Activated T-helper 2 cell treated with anti-CD3 and anti-CD28 coated beads, Interferon-gamma antibody, Interleukin-2, Interleukin-4, amounts not matched to agents 10 μg/mL and 5 μg/mL and 100 μg/mL, durations not matched to agents 14 hours and 24 hours and 36 hours (primary cell): ENCODE results near the gene RDH14. TPM values are rescaled to one million over a fixed set of nuclear protein-coding genes. Genes with fewer than 3 reads are reported as not detected.

Source experiments
- DNase-seq: peaks from one replicate; pipeline ENCODE4 v3.0.0; 2021; ENCODE audit warnings: low spot score
- H3K27ac Mint-ChIP-seq: one replicate; pipeline ENCODE4 v1.8.0; 2021; ENCODE audit warnings: mixed read lengths
- H3K27me3 Mint-ChIP-seq: one replicate; pipeline ENCODE4 v1.8.0; 2021; ENCODE audit warnings: low read depth, mixed read lengths
- H3K36me3 Mint-ChIP-seq: one replicate; pipeline ENCODE4 v1.8.0; 2021; ENCODE audit warnings: low read depth, mixed read lengths
- H3K4me1 Mint-ChIP-seq: one replicate; pipeline ENCODE4 v1.8.0; 2021; ENCODE audit warnings: low read depth, mixed read lengths
- H3K4me3 Mint-ChIP-seq: one replicate; pipeline ENCODE4 v1.8.0; 2021; ENCODE audit warnings: low read depth, mild to moderate bottlenecking, moderate library complexity, mixed read lengths
- H3K9me3 Mint-ChIP-seq: one replicate; pipeline ENCODE4 v1.8.0; 2021; ENCODE audit warnings: mixed read lengths
- intact Hi-C: fragments of 100-400 bp; cut with micrococcal nuclease; formaldehyde crosslinking; loops from one replicate; pipeline ENCODE4 v1.15.1; 2023
- total RNA-seq: library from RNA; stranded (reverse); gene quantifications from 2 replicates; pipeline ENCODE4 v1.2.3, GENCODE V29; 2022

RDH14 gene
- total RNA-seq, 1 donor from 2014 or later = 12.4 TPM

DNA sequence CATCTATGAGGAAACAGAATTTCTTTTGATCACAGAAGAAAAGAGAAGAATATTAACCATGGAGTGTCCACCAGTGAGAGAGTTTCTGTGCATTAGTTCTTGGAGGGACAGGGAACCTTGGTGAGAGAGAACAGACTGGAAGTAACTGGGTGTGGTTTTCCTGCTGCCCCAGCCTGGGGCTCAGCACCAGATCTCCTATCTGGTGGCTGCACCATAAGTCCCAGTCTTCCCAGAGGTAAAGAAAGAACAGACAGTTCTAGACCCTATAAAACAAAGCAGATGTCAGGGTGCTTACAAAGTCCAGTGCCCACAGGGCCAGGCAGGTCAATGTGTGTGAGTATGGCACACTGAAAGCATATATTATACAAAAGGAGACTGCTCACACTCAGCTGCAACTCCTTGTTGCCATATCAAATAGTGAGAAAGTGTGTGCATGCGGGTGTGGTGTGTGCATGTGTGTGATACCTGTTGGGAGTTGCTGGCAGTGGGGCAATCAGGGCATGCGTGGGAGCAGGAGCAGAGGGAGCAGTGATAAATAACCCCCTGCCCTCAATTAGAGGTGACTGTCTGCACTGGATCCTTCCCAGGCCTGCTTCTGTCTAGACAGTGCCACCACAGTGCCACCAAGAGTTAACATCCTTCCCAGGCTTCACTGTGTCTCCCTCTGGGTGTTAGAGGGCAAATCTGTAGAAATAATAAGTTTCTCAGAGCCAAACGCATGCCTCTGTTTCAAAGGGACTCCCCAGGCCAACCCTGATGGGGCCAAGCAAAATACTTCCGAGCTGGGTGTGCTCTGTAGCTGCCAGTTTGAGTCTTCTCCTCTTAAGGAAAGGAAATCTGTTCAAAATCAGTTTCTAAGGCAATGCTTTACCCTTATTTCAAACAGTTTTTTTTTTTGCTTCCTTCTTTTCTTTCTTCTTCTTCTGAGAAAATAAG is 45.7 kb downstream of the RDH14 start:
- intact Hi-C loops = no loop called here
- DNase-seq = no peak
- H3K4me1 Mint-ChIP-seq = no peaks in the 10 kb centered on the region
- H3K27ac Mint-ChIP-seq = no peak overlapping the region
- H3K27me3 Mint-ChIP-seq = peaks cover 10% of the 10 kb centered on the region
- no peaks in the 10 kb centered on the region for H3K9me3 Mint-ChIP-seq
- H3K36me3 Mint-ChIP-seq = no peaks in the 10 kb centered on the region
- no peak overlapping the region for H3K4me3 Mint-ChIP-seq

- H3K4me1 Mint-ChIP-seq = no peaks in the 10 kb centered on the region
- H3K4me3 Mint-ChIP-seq = no peak overlapping the region
- H3K27ac Mint-ChIP-seq = no peak overlapping the region
- intact Hi-C loops = no loop called here
- no peak for DNase-seq
- no peaks in the 10 kb centered on the region for H3K36me3 Mint-ChIP-seq
- H3K27me3 Mint-ChIP-seq = peaks cover 8% of the 10 kb centered on the region
- no peaks in the 10 kb centered on the region for H3K9me3 Mint-ChIP-seq
These were observed 49.7 kb downstream of the RDH14 start for GRCh38 chr2:18510775-18511174.

DNA sequence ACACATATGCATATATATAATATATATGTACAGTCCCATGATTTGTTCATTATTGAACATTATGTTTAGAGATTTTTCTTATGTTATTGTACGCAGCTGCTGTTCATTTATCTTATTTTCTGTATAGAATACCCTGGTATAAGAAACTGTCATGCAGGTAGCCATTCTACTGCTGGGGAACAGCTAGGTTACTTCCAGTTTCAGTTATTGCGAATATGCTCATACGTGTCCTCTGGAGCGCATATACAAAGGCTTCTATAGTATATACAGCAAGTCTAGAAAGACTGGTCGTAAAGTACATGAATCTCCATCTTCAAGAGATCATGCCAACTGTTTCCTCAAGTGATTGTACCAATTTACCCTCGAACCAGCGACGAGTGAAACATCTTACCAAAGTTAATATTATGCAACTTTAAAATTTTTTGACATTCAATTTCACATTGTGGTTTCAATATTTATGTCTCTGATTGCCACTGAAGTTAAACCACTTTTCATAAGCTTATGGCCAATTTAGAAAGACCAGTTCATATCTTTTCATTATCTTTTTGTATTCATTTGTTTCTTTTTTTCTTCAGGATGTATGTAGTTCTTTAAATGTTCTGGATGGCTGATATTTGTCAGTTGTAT is 53.5 kb downstream of the RDH14 start:
- no peaks in the 10 kb centered on the region for H3K36me3 Mint-ChIP-seq
- no peak overlapping the region for H3K27ac Mint-ChIP-seq
- intact Hi-C loops = no loop called here
- no peak for DNase-seq
- H3K4me1 Mint-ChIP-seq = no peaks in the 10 kb centered on the region
- H3K9me3 Mint-ChIP-seq = no peaks in the 10 kb centered on the region
- peaks cover 11% of the 10 kb centered on the region for H3K27me3 Mint-ChIP-seq
- H3K4me3 Mint-ChIP-seq = no peak overlapping the region

DNA sequence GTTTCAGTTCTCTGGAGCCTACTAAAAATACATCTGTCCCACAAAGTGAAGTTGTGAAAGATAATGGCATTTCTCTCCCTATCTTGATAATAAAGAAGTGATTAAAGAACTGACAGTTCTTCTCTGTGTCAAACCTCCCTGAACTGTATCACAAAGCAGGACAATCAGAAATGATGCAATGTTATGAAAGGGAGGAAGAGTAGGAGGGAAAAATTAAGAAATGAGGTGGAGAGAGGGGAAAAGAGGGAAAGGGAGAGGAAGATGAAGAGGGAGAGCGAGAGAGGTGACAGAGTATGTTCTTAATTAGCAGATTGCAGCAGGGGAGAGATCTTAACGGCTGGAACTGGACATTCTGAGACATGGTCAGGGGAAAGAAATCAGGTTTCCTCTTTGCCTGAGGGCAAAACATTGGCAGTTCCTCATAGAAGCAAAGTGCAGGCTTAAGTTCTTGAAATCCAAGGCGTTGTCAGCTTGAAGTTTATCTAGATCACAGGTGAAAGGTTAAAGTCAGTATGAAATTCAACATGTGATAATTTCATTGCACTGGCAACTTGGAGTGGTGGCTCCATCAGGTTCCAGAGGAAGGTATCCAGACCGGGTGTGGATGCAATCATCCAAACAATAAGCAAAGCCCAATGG is 54.6 kb downstream of the RDH14 start:
- no peak for DNase-seq
- H3K4me1 Mint-ChIP-seq = no peaks in the 10 kb centered on the region
- H3K27me3 Mint-ChIP-seq = peaks cover 10% of the 10 kb centered on the region
- intact Hi-C loops = no loop called here
- H3K36me3 Mint-ChIP-seq = no peaks in the 10 kb centered on the region
- H3K9me3 Mint-ChIP-seq = no peaks in the 10 kb centered on the region
- no peak overlapping the region for H3K4me3 Mint-ChIP-seq
- no peak overlapping the region for H3K27ac Mint-ChIP-seq

Other genes with a start within 250 kb of the RDH14 start
- gene NT5C1B, start 28.9 kb upstream of the RDH14 start, total RNA-seq = not detected in 2 replicates